Lower leg skin (tissue), 4 donors: Measurements from ENCODE around the gene INTS12. TPM values are rescaled to one million over a fixed set of nuclear protein-coding genes. Genes with fewer than 3 reads are reported as not detected.
"Not testable (repeated sequence)": the region's sequence is repeated elsewhere in the genome, so short reads cannot be mapped to it uniquely, and the experiment has no call there.

Source experiments
- DNase-seq, 2 donors: peaks; one replicate each; pipeline ENCODE4 v3.0.0-alpha.2; 2019; ENCODE audit warnings: low spot score in 2 of 2
- H3K4me3 ChIP-seq: fragments of 200-600 bp; sonication (generic); 2 replicates; pipeline ENCODE4 v1.5.1; 2017; ENCODE audit warnings: mild to moderate bottlenecking, low read depth; ENCODE audit not compliant: poor library complexity, severe bottlenecking
- POLR2A ChIP-seq, 2 donors: fragments of 450-650 bp; IDR thresholded peaks; one replicate each; pipeline ENCODE4 v1.6.1; 2016 to 2017; ENCODE audit warnings: antibody characterized with exemption in 2 of 2, mild to moderate bottlenecking in 1 of 2, moderate library complexity in 1 of 2
- WGBS, 2 donors: methylation state at CpG; one replicate each; pipeline ENCODE4 v1.1.5; 2018; 5-methylcytosine and 5-hydroxymethylcytosine counted together
- intact Hi-C: fragments of 100-400 bp; cut with DNase I; formaldehyde crosslinking; loops from one replicate; pipeline ENCODE4 v1.15.0; 2023; ENCODE audit warnings: low total_unique reads
- total RNA-seq, 4 donors: library from RNA; depleted of rRNA; stranded (reverse); fragments of >200 nt; gene quantifications; one replicate each; pipeline ENCODE4 v1.1.0, GENCODE V29; 2016
- TF ChIP-seq, protein P1 (sequence below), 3 donors: fragments of 450-650 bp; IDR thresholded peaks; one replicate each; pipeline ENCODE4 v1.5.1; 2016; ENCODE audit warnings: antibody characterized with exemption in 3 of 3, mild to moderate bottlenecking in 3 of 3, moderate library complexity in 2 of 3

The INTS12 gene
- total RNA-seq, 4 donors from 2014 or later = 14.7 to 21.8 (median 17.8) TPM

DNA sequence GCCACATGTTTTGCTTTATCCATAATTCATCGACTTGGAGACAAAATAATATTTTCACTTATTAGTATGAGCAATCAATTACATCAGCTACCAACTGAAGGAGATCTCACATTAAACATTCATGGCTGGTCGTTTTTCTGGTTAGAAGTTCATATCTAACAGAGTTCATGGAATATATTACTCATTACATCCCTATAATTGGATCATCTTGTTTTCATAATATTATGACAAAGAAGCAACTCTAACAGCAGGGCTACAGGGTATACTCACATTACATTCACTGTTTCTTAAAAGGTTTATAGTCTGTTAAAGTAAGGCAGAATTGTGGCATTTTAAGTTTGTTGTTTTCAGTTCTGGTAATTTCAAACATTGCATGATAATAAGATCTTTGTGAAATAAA is 33.1 kb upstream of the INTS12 start:
- no peak overlapping the region for H3K4me3 ChIP-seq
- 58 to 62% methylated on average over 2 of the region's 2 CpGs for WGBS, 2 donors
- intact Hi-C loops = no loop called here
- DNase-seq = no peak
- no peak for TF ChIP-seq POLR2A (IDR thresholded peaks at IDR 0.05)
- TF ChIP-seq, protein P1, sequence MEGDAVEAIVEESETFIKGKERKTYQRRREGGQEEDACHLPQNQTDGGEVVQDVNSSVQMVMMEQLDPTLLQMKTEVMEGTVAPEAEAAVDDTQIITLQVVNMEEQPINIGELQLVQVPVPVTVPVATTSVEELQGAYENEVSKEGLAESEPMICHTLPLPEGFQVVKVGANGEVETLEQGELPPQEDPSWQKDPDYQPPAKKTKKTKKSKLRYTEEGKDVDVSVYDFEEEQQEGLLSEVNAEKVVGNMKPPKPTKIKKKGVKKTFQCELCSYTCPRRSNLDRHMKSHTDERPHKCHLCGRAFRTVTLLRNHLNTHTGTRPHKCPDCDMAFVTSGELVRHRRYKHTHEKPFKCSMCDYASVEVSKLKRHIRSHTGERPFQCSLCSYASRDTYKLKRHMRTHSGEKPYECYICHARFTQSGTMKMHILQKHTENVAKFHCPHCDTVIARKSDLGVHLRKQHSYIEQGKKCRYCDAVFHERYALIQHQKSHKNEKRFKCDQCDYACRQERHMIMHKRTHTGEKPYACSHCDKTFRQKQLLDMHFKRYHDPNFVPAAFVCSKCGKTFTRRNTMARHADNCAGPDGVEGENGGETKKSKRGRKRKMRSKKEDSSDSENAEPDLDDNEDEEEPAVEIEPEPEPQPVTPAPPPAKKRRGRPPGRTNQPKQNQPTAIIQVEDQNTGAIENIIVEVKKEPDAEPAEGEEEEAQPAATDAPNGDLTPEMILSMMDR (IDR thresholded peaks at IDR 0.05) = no peak

DNA sequence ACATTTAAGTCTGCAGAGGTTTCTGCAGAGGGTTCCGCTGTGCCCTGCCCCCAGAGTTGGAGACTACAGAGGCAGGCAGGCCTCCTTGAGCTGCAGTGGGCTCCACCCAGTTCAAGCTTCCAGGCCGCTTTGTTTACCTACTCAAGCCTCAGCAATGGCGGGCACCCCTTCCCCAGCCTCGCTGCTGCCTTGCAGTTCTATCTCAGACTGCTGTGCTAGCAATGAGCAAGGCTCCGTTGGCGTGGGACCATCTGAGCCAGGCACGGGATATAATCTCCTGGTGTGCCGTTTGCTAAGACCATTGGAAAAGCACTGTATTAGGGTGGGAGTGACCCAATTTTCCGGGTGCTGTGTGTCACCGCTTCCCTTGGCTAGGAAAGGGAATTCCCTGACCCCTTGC is 26.7 kb upstream of the INTS12 start:
- DNase-seq, intact Hi-C loops, H3K4me3 ChIP-seq: not testable (repeated sequence)
- WGBS, 2 donors = 98 to 99% methylated on average over 9 to 10 of the region's 10 CpGs

DNA sequence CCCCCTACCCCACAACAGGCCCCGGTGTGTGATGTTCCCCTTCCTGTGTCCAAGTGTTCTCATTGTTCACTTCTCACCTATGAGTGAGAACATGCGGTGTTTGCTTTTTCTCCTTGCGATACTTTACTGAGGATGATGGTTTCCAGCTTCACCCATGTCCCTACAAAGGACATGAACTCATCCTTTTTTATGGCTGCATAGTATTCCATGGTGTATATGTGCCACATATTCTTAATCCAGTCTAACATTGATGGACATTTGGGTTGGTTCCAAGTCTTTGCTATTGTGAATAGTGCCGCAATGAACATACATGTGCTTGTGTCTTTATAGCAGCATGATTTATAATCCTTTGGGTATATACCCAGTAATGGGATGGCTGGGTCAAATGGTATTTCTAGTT is 21.4 kb upstream of the INTS12 start:
- H3K4me3 ChIP-seq, intact Hi-C loops, DNase-seq: not testable (repeated sequence)
- 98 to 100% methylated on average over 4 of the region's 4 CpGs for WGBS, 2 donors

DNA sequence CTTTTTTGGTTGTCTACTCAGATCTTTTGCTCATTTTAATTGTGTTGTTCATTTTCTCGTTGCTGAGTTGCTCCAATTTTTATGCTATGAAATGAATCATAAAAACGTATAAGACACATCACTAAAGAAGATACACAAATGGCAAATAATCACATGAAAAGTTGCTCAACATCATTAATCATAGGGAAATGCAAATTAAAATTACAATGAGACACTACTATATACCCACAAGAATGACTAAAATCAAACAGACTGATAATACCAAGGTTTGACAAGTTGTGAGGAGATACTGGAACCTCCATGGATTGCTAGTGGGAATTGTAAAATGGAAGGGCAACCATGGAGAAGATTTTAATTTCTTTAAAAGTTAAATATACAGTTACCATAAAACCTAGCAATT is 17.1 kb upstream of the INTS12 start:
- intact Hi-C loops = no loop called here
- DNase-seq = no peak
- 91 to 97% methylated on average over 2 of the region's 2 CpGs for WGBS, 2 donors
- no peak for TF ChIP-seq POLR2A (IDR thresholded peaks at IDR 0.05)
- TF ChIP-seq, protein P1 (IDR thresholded peaks at IDR 0.05) = no peak
- H3K4me3 ChIP-seq = no peak overlapping the region

DNA sequence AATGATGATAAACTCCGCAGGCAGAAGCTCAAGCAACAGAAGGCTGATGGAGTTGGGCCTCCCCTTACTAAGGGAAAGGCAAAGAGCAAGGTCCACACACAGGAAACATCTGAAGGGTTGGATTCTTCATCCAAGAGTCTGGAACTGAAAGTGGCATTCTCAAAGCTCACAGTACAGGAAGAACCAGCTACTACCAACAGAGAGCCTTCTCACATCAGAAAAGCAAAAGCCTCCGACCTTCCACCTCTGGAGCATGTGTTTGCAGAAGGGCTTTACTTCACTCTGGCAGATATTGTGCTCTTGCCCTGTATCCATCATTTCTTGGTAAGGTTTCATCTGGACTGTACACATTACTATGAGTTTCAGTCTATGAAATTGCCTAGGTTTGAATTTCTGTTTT is 10.7 kb upstream of the INTS12 start:
- no peak for TF ChIP-seq POLR2A (IDR thresholded peaks at IDR 0.05)
- TF ChIP-seq, protein P1 (IDR thresholded peaks at IDR 0.05) = no peak
- DNase-seq = no peak
- WGBS, 2 donors = 88 to 89% methylated on average over 2 of the region's 2 CpGs
- intact Hi-C loops = no loop called here
- H3K4me3 ChIP-seq = no peak overlapping the region

DNA sequence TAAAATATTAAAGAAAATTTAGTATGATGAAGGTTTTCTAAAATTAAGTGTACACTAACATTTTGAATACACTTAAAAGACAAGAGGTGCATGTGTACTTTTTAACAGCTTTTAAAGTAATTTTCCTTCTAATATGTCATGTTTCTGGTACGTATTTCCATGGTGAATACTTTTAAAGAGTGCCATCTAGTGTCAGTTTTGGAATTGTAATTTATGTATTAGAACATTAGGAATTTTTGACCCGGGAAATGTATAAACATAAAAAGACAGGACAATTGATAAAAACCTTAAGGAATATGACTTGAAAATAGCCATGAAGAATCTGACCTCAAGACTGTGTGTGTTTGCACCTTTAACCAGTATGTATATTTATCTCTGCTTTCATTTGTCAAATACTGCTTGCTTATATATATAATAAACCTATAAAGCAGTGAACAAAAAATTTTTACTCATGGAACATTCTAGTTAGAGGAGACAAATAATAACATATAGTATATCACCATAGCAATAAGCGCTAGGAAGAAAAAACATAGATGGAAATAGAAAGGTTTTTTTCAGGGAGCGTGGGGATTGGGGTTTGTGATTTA is 7.3 kb upstream of the INTS12 start:
- intact Hi-C loops = no loop called here
- WGBS, 2 donors = 45 to 46% methylated on average over 4 of the region's 4 CpGs
- DNase-seq = no peak
- H3K4me3 ChIP-seq = no peak overlapping the region
- no peak for TF ChIP-seq POLR2A (IDR thresholded peaks at IDR 0.05)
- TF ChIP-seq, protein P1 (IDR thresholded peaks at IDR 0.05) = no peak

DNA sequence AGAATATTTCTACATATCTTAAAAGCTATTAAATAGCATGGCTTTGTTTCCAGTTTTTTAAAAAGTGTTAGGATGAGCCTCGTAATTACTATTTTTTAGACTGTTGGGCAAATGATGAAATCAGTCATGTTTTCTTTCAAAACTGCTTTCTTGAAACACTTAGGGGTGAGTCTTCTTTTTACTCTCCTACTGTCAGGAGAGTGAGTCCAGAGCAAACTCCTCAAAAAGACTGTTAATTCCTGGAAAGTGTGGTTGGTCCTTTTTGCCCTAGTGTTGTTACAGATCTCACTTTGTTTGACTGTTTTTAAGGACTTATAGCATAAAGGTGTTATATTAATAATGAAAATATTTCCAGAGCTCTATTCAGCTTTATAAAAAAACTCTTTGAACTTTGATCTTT is 6.4 kb upstream of the INTS12 start:
- H3K4me3 ChIP-seq = no peak overlapping the region
- TF ChIP-seq, protein P1 (IDR thresholded peaks at IDR 0.05) = no peak
- TF ChIP-seq POLR2A (IDR thresholded peaks at IDR 0.05) = no peak
- WGBS, 2 donors = 73 to 88% methylated on average over 1 of the region's 1 CpG
- DNase-seq = no peak
- intact Hi-C loops = no loop called here
